ENCODE measurements around the gene TENT4B.

Gene TENT4B

DNA sequence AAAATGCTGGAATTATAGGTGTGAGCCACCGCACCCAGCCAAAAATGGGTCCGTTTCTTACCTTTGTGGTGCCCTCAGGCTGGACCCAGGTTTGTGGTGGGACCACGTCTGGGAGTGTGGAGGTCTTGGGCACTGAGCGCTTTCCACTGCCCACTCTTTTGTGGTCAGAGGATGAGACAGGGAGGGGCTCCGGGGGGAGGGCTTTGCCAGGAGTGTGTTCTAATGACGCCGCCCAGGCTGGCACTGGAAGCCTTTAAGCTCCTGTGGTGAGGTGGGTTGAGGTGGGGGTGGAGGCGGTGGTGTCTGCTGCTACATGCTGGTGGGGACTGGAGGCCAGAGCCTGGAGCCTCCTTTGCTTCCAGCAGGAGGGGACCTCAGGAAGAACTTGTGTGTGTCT, 100.4 kb downstream of the TENT4B start:
- in situ Hi-C loops (cut with HindIII; ENCODE audit: low sequenced_read_pairs): no loop called here

DNA sequence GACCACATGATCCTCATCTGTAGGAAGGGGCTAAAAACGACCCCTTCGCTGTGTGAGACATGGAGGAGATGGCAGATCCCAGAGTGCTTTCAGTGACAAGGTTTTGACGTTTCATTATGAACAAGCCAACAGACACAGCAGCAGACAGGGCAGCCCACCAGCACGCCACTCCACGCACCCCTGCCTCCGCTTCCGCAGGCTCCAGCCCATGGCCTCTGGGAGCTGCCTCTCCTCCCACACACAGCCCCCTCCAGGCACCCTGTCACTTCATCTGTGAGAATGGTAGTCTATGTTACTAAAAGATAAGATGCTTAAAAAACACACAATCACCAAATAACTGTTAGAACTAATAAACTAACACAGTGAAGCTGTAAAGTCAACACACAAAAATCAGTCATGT, 101.0 kb downstream of the TENT4B start:
- in situ Hi-C loops (cut with HindIII; ENCODE audit: low sequenced_read_pairs): no loop called here

DNA sequence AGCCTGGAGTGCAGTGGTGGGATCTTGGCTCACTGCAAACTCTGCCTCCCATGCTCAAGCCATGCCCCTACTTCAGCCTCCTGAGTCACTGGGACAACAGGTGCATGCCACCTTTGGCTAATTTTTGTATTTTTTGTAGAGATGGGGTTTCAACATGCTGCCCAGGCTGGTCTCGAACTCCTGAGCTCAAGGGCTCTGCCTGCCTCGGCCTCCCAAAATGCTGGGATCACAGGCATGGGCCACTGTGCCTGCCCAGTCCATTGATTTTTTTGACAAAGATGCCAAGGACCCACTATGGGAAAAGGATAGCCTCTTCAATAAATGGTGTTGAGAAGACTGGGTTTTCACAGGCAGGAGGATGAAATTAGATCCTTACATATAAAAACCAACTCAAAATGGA, 102.4 kb downstream of the TENT4B start:
- in situ Hi-C loops (cut with HindIII; ENCODE audit: low sequenced_read_pairs): no loop called here

DNA sequence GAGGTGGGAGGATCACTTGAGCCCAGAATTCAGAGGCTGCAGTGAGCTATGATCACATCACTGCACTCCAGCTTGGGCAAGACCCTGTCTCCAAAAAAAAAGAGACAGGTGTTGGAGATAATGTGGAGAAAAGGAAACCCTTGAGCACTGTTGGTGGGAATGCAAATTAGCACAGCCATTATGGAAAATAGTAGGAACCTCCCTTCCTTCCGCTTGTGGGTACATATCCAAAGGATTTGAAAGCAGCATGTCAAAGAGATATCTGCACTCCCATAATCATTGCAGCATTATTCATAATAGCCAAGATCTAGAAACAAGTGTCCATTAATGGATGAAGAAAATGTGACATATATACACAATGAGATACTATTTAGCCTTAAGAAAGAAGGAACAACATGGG, 103.5 kb downstream of the TENT4B start:
- in situ Hi-C loops (cut with HindIII; ENCODE audit: low sequenced_read_pairs): no loop called here

DNA sequence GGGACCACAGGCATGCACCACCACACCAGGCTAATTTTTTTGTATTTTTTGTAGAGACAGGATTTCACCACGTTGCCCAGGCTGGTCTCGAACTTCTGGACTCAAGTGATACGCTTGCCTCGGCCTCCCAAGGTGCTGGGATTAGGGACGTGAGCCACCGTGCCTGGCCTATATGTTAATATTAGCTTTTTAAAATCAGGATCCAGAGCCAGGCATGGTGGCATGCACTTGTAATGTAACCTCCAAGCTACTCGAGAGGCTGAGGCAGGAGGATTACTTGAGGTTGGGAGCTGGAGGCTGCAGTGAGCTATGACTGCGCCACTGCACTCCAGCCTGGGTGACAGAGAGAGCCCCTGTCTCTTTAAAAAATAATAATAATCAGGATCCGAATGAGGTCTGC, 104.8 kb downstream of the TENT4B start:
- in situ Hi-C loops (cut with HindIII; ENCODE audit: low sequenced_read_pairs): no loop called here

DNA sequence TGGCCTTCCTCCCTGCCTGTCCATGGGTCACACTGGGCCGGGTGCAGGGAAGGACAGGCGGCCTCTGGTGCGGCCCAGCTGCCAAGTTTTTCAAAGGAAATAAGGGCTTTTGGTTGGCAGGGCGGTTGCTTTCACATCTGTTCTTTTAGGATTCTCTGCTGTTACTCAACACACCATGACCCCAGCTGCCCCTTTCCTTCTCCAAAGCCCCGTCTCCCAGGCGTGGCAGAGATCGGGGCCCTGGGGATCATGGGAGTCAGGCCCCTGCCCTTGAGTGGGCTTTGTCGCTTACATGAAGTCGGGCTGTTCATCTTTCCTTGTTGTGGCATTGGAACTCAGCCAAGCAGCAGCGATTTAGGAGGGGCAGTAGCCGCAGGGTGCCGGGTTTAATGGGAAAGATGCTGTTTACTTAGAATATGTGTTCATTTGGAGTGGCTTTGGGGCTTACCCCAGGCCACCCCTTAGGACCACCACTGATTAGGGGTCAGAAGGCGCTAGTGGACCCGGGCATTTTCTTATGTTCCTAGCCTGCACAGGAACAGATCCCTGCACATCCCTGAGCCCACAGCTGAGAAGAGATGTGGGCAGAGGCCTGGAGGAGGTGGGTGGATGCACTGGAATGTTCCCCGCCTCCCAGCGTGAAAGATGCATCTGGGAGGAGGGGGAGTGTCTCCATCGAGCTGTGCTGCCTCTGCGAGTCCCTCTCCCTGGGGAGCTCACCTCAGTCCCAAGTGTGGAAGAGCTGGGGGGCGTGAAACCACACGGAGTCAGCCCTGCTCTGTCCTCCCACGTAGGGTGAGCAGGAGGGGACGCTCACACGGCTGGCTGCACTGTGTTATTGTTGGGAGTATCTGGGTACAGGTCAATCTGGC, 106.5 kb downstream of the TENT4B start:
- in situ Hi-C loops (cut with HindIII; ENCODE audit: low sequenced_read_pairs): loop anchor here (5.0 kb wide), 1 partner anchor 47 kb away; no protein-coding TSS in a partner anchor

DNA sequence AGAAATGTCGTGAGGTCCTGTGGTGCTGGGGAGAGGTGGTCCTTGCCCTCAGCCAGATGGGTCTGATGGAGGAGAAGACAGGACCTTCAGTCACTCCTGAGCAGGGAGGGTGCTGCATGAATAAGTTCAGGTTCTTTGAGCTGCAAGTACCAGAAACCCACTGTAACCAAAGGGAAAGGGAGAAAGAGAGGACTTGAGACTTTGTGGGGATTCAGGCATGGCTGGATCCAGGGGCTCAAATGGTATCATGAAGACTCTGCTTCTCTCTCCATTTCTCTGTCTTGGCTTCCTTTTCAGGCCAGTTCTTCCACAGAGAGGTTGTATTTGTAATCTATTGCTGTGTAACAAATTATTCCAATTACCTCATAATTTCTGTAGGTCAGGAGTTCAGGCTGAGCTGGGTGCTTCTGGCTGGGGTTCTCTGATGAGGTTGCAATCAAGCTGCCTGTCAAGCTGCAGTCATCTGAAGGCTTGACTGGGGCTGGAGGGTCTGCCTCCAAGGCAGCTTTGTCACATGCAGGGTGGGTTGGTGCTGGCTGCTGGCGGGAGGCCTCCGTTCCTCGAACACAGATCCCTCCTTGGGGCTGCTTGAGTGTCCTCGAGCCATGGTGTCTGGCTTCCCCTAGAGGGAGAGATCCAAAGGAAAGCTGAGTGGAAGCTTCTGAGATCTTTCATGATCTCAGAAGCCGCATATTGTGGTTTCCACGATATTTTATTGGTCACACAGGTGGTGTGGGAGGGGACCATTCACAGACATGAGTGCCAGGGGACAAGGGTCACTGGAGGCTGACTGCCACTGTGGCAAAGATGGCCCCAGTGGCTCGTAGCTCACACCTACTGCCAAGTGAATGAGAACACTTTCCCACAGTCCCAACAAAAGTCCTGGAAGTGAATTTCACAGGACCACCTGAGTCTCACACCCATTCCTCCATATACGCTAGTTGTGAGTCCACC, 107.4 kb downstream of the TENT4B start:
- in situ Hi-C loops (cut with HindIII; ENCODE audit: low sequenced_read_pairs): loop anchor here (5.0 kb wide), 1 partner anchor 48 kb away; no protein-coding TSS in a partner anchor

DNA sequence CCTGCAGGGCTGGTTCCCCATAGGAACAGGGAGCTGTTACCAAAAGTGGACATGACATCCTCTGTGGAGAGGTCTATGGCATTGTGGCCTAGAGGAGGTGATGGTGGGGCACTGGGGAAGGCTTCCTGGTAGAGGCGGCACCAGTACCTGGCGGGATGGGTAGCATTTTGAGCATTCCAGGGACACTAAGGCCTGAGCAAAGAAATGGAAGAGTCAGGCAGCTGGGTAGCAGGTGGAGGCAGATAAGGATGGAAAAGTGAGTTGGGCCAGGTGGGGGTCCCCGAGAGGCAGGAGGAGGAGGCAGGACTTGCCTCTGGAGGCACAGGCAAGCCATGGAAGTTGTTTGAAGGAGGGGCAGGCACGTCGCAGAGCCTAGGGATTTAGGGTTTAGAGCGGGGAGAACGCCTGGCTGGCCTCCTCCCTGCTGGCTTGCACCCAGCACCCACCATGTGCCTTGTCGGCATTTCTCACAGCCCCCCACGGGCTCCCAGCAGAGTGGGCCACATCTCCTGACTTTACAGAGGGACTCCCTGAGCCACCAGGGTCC, 108.1 kb downstream of the TENT4B start:
- in situ Hi-C loops (cut with HindIII; ENCODE audit: low sequenced_read_pairs): loop anchor here (5.0 kb wide), 1 partner anchor 49 kb away; no protein-coding TSS in a partner anchor

DNA sequence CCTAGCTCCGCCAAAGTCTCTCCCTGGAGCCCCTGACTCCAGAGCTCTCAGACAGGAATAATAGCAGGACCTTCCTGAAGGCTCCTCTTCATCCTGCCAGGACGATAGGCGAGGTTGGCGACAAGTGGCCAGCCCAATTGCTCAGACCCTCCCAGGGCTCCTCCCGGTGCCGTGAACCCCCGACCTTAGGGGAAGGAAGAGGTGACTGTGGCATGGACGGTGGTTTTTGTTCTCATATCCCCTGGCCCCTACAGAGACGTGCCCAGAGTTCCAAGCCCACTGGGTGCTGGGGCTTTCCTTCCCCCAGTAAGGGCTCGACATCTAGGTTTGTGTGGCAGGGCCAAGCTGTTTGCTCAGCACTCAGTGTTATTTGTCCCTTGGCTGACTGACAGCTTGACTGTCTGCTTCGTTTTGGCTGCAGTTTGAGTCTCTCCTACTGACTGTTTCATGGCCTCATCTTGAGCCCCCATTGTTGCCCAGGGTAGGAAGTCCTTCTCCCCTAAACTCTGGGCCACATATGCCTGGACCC, 108.7 kb downstream of the TENT4B start:
- in situ Hi-C loops (cut with HindIII; ENCODE audit: low sequenced_read_pairs): loop anchor here (5.0 kb wide), 1 partner anchor 49 kb away; no protein-coding TSS in a partner anchor

DNA sequence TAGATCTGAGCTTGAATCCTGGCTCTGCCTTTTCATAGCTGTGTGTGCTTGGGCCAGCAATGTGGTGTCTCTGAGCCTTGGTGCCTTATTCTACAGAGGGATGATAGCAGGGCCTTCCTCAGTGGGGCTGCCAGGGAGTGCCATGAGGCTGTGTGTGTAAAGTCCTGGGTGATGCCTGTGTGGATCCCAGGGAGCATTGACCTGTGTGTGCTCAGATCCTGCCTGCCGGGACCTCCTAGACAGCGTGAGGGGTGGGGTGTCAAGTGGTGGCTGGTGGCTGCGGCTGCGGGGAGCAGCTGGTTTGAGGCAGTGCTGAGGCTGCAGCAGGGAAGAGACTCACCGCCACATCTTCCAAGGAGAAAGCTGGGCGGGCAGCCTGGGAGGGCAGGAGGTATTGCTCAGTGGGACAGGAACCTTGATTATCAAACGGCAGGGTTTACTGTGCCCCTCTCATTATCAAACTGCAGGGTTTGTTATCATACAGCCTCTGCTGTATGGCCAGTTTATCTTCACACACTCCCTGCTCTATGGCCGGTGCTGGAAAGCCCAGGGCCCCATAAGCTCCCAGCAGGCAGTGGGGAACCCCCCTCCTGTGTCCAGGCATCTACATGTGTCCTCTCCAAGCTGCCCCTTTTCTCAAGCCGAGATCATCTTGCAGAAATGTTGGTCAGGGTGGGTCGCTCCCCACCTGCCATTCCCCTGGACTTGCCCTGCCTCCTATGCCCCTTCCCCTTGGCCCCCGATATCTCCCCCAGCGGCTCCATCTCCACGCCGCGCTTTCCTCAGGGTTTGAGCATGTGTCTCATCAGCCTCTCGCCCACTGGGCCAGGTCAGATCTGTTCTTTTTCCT, 110.2 kb downstream of the TENT4B start:
- in situ Hi-C loops (cut with HindIII; ENCODE audit: low sequenced_read_pairs): loop anchor here (5.0 kb wide), 1 partner anchor 51 kb away; no protein-coding TSS in a partner anchor

DNA sequence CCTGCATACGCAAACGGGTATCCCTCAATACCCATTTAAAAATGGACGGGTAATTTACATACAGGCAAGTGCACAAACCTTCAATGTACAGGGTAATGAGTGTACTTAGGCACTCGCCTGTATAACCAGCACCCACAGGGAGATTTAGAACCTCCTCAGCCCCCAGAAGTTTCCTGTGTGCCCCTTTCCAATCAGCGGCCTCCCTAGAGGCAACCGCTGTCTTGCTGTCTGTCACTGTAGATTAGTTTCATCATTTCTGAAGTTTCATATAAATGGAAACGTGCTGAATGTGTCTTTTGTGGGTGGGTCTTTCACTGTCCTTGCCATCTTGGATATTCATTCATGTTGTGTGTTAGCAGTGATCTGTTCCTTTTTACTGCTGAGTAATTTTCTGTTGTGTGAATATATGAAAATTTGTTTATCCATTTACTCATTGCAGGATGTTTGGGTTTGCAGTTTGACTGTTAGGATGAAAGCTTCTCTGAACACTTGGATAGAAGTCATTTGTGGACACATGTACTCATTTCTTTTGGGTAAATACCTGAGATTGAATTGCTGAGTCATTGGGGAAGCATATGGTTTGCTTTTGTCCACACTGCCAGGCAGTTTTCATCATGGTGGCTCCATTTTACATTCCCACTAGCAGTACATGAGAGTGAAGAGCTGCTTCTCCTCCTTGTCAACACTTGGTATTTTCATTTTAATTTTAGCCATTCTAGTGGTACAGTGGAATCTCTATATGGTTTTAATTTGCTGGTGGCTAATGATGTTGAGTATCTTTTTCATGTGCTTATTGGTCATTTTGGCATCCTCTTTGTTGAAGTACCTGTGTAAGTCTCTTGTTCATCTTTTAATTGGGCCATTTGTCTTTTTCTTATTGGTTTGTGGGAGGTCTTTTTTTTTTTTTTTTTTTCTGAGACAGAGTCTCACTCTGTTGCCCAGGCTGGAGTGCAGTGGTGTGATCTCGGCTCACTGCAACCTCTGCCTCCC, 111.1 kb downstream of the TENT4B start:
- in situ Hi-C loops (cut with HindIII; ENCODE audit: low sequenced_read_pairs): loop anchor here (5.0 kb wide), 1 partner anchor 52 kb away; no protein-coding TSS in a partner anchor

DNA sequence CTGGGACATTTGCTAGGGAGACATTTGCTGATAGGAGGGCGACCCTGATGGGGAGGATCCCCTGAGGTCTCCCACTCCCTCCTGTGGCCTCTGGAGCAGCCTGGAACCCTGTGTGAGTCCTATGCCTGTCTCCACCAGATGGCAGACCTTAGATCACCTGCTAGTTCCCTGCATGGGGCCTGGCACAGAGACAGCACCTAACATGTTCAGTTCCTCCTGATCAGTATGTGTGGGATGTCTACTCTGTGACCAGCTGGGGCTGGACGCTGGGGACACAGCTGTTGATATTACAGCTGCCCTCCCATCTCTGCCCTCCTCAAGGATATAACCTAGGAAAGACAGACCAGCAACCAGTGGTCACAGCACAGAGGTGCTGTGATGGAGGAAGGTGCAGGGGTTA, 112.2 kb downstream of the TENT4B start:
- in situ Hi-C loops (cut with HindIII; ENCODE audit: low sequenced_read_pairs): no loop called here

DNA sequence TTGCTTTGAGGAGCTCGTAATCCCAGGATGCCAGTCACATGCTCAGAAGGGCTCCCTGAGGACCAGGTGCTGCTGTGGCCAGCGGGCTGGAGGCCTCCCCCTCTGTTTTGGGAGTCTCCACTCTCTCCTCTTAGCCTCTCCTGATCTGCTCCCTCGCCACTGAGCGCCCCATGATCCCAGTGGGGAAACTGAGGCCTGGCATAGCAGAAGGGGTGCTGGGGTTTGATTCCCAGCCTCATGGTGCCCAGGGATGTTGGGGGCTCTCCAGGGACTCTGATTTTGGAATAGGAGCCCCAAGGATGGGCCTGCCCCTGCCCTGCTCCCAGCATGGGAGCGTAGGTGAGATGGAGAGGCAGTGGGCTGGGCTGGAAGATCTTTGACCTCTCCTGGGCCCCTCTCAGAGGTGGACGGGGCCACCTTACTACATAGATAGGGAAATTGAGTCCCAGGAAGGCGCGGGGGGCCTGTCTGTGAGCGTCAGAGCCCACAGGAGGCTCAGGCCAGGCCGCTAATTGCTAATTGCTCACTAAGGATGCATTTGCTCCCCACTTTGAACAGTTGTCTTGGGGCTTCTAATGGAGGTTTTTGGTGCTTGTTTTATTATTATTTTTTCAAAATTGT, 112.7 kb downstream of the TENT4B start:
- in situ Hi-C loops (cut with HindIII; ENCODE audit: low sequenced_read_pairs): no loop called here

DNA sequence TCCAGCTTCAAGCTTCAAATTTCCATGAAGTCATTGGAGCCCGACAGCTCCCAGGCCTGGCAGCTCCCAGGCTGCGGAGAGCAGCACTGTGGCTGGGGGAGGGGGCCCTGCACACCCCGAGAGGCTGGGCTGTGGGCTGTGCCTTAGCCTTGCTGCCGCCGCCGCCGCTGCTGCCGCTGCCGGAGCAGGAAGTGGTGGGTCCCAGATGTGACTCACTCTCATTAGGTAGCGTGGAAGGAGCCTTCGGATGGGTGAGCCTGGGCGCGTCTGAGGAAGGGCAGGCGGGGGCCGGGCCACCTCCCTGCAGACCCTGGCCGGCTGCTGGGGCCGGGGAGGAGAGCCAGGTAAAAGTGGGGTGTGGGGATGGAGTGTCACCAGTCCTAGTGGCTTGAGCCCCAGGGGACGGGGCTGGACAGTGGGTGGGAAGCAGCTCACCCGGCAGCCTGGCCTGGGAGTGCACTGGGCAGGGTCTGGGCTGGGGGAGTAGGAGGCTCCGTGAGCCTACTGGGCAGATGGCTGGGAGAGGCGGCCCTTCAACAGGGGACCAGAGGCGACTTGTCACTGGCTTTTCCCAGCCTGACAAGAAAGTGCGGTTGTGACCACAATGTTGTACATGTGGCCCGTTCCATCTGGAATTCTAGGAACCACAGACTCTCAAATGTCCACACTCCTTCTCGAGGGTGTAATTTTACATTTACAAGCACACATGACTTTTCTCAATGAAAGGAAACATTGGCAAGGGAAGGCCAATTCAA, 113.4 kb downstream of the TENT4B start, which contains the start of gene ADCY7:
Gene ADCY7, plus strand, starts transcription at position 215 of the 755 bp plus-strand sequence. CDS start 21,629 bp downstream, outside the sequence.
- in situ Hi-C loops (cut with HindIII; ENCODE audit: low sequenced_read_pairs): no loop called here

DNA sequence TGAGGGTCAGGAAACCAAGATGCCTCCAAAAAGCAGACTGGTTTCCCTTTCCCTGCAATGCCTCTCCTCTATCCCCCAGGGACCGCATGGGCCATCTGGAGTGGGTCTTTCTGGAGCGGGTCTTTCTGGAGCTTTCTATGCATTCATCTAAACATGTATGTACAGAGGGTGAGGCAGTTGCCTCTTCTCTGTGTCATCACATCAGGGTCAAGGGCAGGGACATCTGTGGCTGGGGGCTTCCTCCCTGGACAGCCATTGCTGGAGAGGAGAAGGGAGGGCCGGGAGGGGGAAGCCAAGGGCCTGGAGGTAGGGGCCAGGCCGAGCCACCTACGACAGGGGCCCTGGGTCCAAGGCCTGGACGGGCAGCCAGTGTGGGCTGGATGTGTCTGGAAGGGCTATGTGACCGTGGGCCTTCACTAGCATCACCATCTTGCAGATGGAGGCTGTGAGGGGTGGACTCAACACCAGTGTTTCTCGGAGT, 114.1 kb downstream of the TENT4B start:
- in situ Hi-C loops (cut with HindIII; ENCODE audit: low sequenced_read_pairs): no loop called here

DNA sequence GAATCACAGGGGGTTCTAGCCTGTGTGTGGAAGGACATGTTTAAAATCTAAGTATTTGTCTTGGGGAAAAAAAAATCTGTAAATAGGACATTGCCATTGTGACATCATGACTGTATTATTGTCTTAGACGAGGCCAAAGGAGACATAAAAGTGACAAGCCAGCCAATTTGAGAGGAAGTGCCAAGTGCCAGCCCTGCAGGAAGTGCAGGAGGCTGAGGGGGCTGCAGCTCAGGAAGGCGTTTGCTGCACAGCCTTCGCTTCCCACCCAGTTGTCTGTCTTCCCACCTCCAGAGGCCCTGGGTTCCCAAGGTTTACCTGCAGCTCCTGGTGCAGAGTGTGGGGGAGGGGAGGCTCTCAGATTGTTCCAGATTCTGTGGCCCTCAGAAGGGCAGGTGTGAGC, 114.5 kb downstream of the TENT4B start:
- in situ Hi-C loops (cut with HindIII; ENCODE audit: low sequenced_read_pairs): no loop called here

DNA sequence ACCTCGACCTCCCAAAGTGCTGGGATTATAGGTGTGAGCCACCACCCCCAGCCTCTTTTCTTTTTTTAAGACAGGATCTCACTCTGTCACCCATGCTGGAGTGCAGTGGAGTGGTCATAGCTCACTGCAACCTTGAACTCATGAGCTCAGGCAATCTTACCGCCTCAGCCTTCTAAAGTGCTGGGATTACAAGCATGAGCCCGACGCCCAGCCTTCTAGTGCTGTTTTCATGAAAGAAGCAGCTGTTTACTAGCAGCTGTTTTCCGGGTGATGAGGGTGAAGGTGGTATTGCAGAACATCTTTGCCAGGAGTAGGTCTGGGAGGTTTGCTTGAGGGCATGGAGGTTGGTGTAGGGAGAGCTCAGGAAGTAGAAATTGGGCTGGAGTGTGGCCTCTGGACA, 115.2 kb downstream of the TENT4B start:
- in situ Hi-C loops (cut with HindIII; ENCODE audit: low sequenced_read_pairs): no loop called here
